Measurements from ENCODE around the gene GZMM.

GZMM gene

GRCh38 chr19:543910-544608, at the start of gene GZMM:
GZMM (plus strand) TSS chr19:544053; CDS start chr19:544072, 19 bp downstream.
- in situ Hi-C loops (cut with HindIII; ENCODE audit: low sequenced_read_pairs) = no loop called here
- DNase-seq (ENCODE audit: low read depth) = no peak
- no peak for TF ChIP-seq CTCF (IDR thresholded peaks at IDR 0.05; ENCODE audit: low read depth, low read length, missing control alignments)
- H3K4me3 ChIP-seq (ENCODE audit: low read depth, low read length) = no peak within 1 kb of the TSS

- DNase-seq (ENCODE audit: low read depth) = no peak
- no peak overlapping the region for H3K4me3 ChIP-seq (ENCODE audit: low read depth, low read length)
- no peak for TF ChIP-seq CTCF (IDR thresholded peaks at IDR 0.05; ENCODE audit: low read depth, low read length, missing control alignments)
- in situ Hi-C loops (cut with HindIII; ENCODE audit: low sequenced_read_pairs) = no loop called here
Measured at GRCh38 chr19:494171-495080, 49.4 kb upstream of the GZMM start.

- in situ Hi-C loops (cut with HindIII; ENCODE audit: low sequenced_read_pairs) = no loop called here
Measured at GRCh38 chr19:495081-495401, 48.8 kb upstream of the GZMM start.

GRCh38 chr19:495402-496111, 48.3 kb upstream of the GZMM start:
- no peak overlapping the region for H3K4me3 ChIP-seq (ENCODE audit: low read depth, low read length)
- peak; percentile 77 for TF ChIP-seq CTCF (IDR thresholded peaks at IDR 0.05; ENCODE audit: low read depth, low read length, missing control alignments)
- DNase-seq (ENCODE audit: low read depth) = no peak
- in situ Hi-C loops (cut with HindIII; ENCODE audit: low sequenced_read_pairs) = no loop called here

More at GRCh38 chr19:495081-495401, 48.8 kb upstream of the GZMM start:
- H3K4me3 ChIP-seq (ENCODE audit: low read depth, low read length) = no peak overlapping the region
- no peak for TF ChIP-seq CTCF (IDR thresholded peaks at IDR 0.05; ENCODE audit: low read depth, low read length, missing control alignments)
- no peak for DNase-seq (ENCODE audit: low read depth)

GRCh38 chr19:496112-496665, 47.7 kb upstream of the GZMM start, which contains the start of gene MADCAM1:
MADCAM1 (plus strand) TSS chr19:496486; CDS start chr19:496500, 14 bp downstream.
- in situ Hi-C loops (cut with HindIII; ENCODE audit: low sequenced_read_pairs) = no loop called here
- TF ChIP-seq CTCF (IDR thresholded peaks at IDR 0.05; ENCODE audit: low read depth, low read length, missing control alignments) = no peak
- H3K4me3 ChIP-seq (ENCODE audit: low read depth, low read length) = no peak within 1 kb of the TSS
- no peak for DNase-seq (ENCODE audit: low read depth)

GRCh38 chr19:496986-497385, 46.9 kb upstream of the GZMM start:
- no peak for DNase-seq (ENCODE audit: low read depth)
- H3K4me3 ChIP-seq (ENCODE audit: low read depth, low read length) = no peak overlapping the region
- in situ Hi-C loops (cut with HindIII; ENCODE audit: low sequenced_read_pairs) = no loop called here
- TF ChIP-seq CTCF (IDR thresholded peaks at IDR 0.05; ENCODE audit: low read depth, low read length, missing control alignments) = no peak
